B cell (primary cell): ENCODE results near the gene SIDT2. TPM values are rescaled to one million over a fixed set of nuclear protein-coding genes. Genes with fewer than 3 reads are reported as not detected.

ENCODE experiments used
- ATAC-seq: fragments of 200-7000 bp; cut with Tn5 transposase; one replicate; pipeline ENCODE4 v1.10.0; 2021; ENCODE audit warnings: low read depth, mild to moderate bottlenecking, moderate number of reproducible peaks, moderate library complexity
- CTCF ChIA-PET: fragments of 350-600 bp; sonication (Branson Sonifier 250); formaldehyde crosslinking; loops from one replicate; lab custom pipeline; 2021; ENCODE audit warnings: antibody characterized with exemption, inconsistent platforms; lab: Charles Lee
- POLR2A ChIA-PET: fragments of 350-600 bp; sonication (Branson Sonifier 250); formaldehyde crosslinking; loops from one replicate; lab custom pipeline; 2021; ENCODE audit warnings: antibody characterized with exemption; lab: Charles Lee
- DNase-seq: peaks from one replicate; pipeline ENCODE4 v3.0.0; 2013
- H2AFZ ChIP-seq: 2 replicates; pipeline ENCODE4 v1.6.1; 2012; ENCODE audit warnings: mild to moderate bottlenecking, low read depth, low read length; ENCODE audit not compliant: insufficient read depth, poor library complexity, severe bottlenecking
- H3K27ac ChIP-seq, 2 donors: 1 replicate in 1 of 2; 2 replicates in 1 of 2; pipeline ENCODE4 v1.5.1; 2012 to 2013; ENCODE audit warnings: low read length in 2 of 2, mild to moderate bottlenecking in 2 of 2, moderate library complexity in 1 of 2
- H3K27me3 ChIP-seq, 4 experiments: fragments of 200-600 bp in 1 of 4; sonication (generic) in 1 of 4; replicated peaks in 1 of 4; 1 replicate in 2 of 4; 2 replicates in 2 of 4; pipeline versions ENCODE4 v1.6.1 to v1.7.0; 2013 to 2016; ENCODE audit warnings: low read length in 3 of 4, mild to moderate bottlenecking in 2 of 4, mixed read lengths in 1 of 4, moderate library complexity in 1 of 4; ENCODE audit not compliant: insufficient read depth in 4 of 4, control insufficient read depth in 3 of 4; ENCODE audit errors: control extremely low read depth in 1 of 4
- H3K36me3 ChIP-seq, 2 experiments: replicated peaks in 1 of 2; 1 replicate in 1 of 2; 2 replicates in 1 of 2; pipeline versions ENCODE4 v1.6.1 to v1.7.1; 2013; ENCODE audit warnings: low read length in 1 of 2; ENCODE audit not compliant: insufficient read depth in 2 of 2, control insufficient read depth in 1 of 2; ENCODE audit errors: control extremely low read depth in 1 of 2, extremely low read depth in 1 of 2
- H3K4me1 ChIP-seq, 2 donors: fragments of 200-600 bp in 1 of 2; sonication (generic) in 1 of 2; 1 replicate in 1 of 2; 2 replicates in 1 of 2; pipeline versions ENCODE4 v1.5.1 to v1.6.1; 2013 to 2017; ENCODE audit warnings: low read length in 2 of 2; ENCODE audit not compliant: control insufficient read depth in 2 of 2, insufficient read depth in 2 of 2
- H3K4me2 ChIP-seq: replicated peaks from 2 replicates; pipeline ENCODE3; 2012; ENCODE audit warnings: mild to moderate bottlenecking, low read depth, low read length; ENCODE audit not compliant: poor library complexity, severe bottlenecking
- H3K4me3 ChIP-seq, 5 experiments: fragments of 200-600 bp in 1 of 5; sonication (generic) in 1 of 5; 1 replicate in 3 of 5; 2 replicates in 2 of 5; pipeline versions ENCODE4 v1.5.1 to v1.7.0; 2011 to 2016; ENCODE audit warnings: low read length in 4 of 5, mild to moderate bottlenecking in 4 of 5, low read depth in 2 of 5, control low read depth in 1 of 5, moderate library complexity in 1 of 5; ENCODE audit not compliant: insufficient read depth in 1 of 5; ENCODE audit errors: control extremely low read depth in 1 of 5, extremely low read depth in 1 of 5
- H3K79me2 ChIP-seq: fragments of 200-600 bp; sonication (generic); one replicate; pipeline ENCODE4 v1.6.0; 2016; ENCODE audit warnings: low read length; ENCODE audit not compliant: control insufficient read depth, insufficient read depth
- H3K9ac ChIP-seq: fragments of 200-600 bp; sonication (generic); 2 replicates; pipeline ENCODE4 v1.6.1; 2017; ENCODE audit warnings: mild to moderate bottlenecking, low read length, moderate library complexity
- H3K9me3 ChIP-seq, 3 donors: one replicate each; pipeline versions ENCODE4 v1.6.1 to v1.7.1; 2013; ENCODE audit warnings: low read length in 2 of 3; ENCODE audit not compliant: control insufficient read depth in 2 of 3, insufficient read depth in 1 of 3; ENCODE audit errors: control extremely low read depth in 1 of 3
- H4K20me1 ChIP-seq: 2 replicates; pipeline ENCODE4 v1.6.0; 2012; ENCODE audit warnings: mild to moderate bottlenecking, low read length; ENCODE audit not compliant: insufficient read depth, control insufficient read depth, poor library complexity, severe bottlenecking
- H3K27ac Mint-ChIP-seq: one replicate; pipeline ENCODE4 v1.8.0; 2021; ENCODE audit warnings: mixed read lengths
- H3K27me3 Mint-ChIP-seq: one replicate; pipeline ENCODE4 v1.8.0; 2021; ENCODE audit warnings: mixed read lengths
- H3K4me1 Mint-ChIP-seq: one replicate; pipeline ENCODE4 v1.8.0; 2021; ENCODE audit warnings: mixed read lengths
- H3K4me3 Mint-ChIP-seq: one replicate; pipeline ENCODE4 v1.8.0; 2021; ENCODE audit warnings: mixed read lengths
- H3K9me3 Mint-ChIP-seq: one replicate; pipeline ENCODE4 v1.8.0; 2022; ENCODE audit warnings: mixed read lengths; ENCODE audit not compliant: insufficient read depth
- CTCF ChIP-seq: fragments of 200-600 bp; IDR thresholded peaks from one replicate; pipeline ENCODE4 v1.8.0; 2022; ENCODE audit warnings: antibody characterized with exemption, mild to moderate bottlenecking
- EZH2 ChIP-seq: IDR thresholded peaks from 2 replicates; pipeline ENCODE4 v1.6.1; 2012; ENCODE audit warnings: borderline replicate concordance, low read depth, mild to moderate bottlenecking, moderate library complexity, low read length; ENCODE audit not compliant: insufficient read depth, poor library complexity, severe bottlenecking
- WGBS: methylation state at CpG from one replicate; pipeline ENCODE4 v1.1.5; 2013; ENCODE audit warnings: missing lambda C conversion rate; ENCODE audit not compliant: insufficient coverage; 5-methylcytosine and 5-hydroxymethylcytosine counted together
- intact Hi-C: fragments of 100-400 bp; cut with micrococcal nuclease; formaldehyde crosslinking; loops from one replicate; pipeline ENCODE4 v1.10.0; 2022
- polyA plus RNA-seq: library from polyadenylated mRNA; depleted of rRNA; stranded (reverse); fragments of >200 nt; gene quantifications from 2 replicates; pipeline ENCODE4 v1.2.3, GENCODE V29; 2012
- total RNA-seq, 2 donors: library from RNA; stranded (reverse); fragments of 120-200 nt in 1 of 2; gene quantifications; 1 replicate in 1 of 2; 2 replicates in 1 of 2; pipeline versions ENCODE4 v1.2.3 to v1.2.4, GENCODE V29; 2013 to 2022

SIDT2 gene
- total and polyA plus RNA-seq, 2 donors (not counting 1 experiment from before 2014, with no cell fraction given): 78.9 to 241 TPM

GRCh38 chr11:117210620-117211019 is 32.1 kb downstream of the SIDT2 start:
- no peaks in the 10 kb centered on the region for H3K9me3 Mint-ChIP-seq
- no peak overlapping the region for H3K4me3 ChIP-seq
- TF ChIP-seq EZH2 (no peak), CTCF (no peak)
- POLR2A ChIA-PET: no interaction called here
- ATAC-seq (no peak), DNase-seq (no peak)
- H3K4me3 Mint-ChIP-seq: no peak overlapping the region
- intact Hi-C loops: no loop called here
- no peaks in the 10 kb centered on the region for H3K27me3 ChIP-seq
- H3K36me3 ChIP-seq: peaks cover 1 to 28% of the 10 kb centered on the region in 2 experiments
- no peak overlapping the region for H3K9ac ChIP-seq
- CTCF ChIA-PET: interaction anchor here (0.7 to 1.7 kb wide), 4 partner anchors 15 to 29 kb away, joined by 3 to 5 read pairs (median 4); partner anchors contain the start of gene PCSK7
- no peaks in the 10 kb centered on the region for H3K9me3 ChIP-seq
- no peaks in the 10 kb centered on the region for H3K27me3 Mint-ChIP-seq
- no peaks in the 10 kb centered on the region for H4K20me1 ChIP-seq
- no peak overlapping the region for H3K27ac ChIP-seq
- no peak overlapping the region for H3K4me2 ChIP-seq
- H3K4me1 Mint-ChIP-seq: no peaks in the 10 kb centered on the region
- H3K4me1 ChIP-seq: no peaks in the 10 kb centered on the region
- no peak overlapping the region for H2AFZ ChIP-seq
- 100% methylated on average over 3 of the region's 3 CpGs for WGBS
- H3K27ac Mint-ChIP-seq: no peak overlapping the region
- no peaks in the 10 kb centered on the region for H3K79me2 ChIP-seq

- no peaks in the 10 kb centered on the region for H3K27me3 ChIP-seq
- no peaks in the 10 kb centered on the region for H3K27me3 Mint-ChIP-seq
- peaks cover 4 to 49% of the 10 kb centered on the region in 2 experiments for H3K36me3 ChIP-seq
- no peaks in the 10 kb centered on the region for H3K4me1 ChIP-seq
- CTCF ChIA-PET: no interaction called here
- no peak overlapping the region for H3K9ac ChIP-seq
- H3K4me3 Mint-ChIP-seq: no peak overlapping the region
- no peaks in the 10 kb centered on the region for H3K4me1 Mint-ChIP-seq
- ATAC-seq: no peak
- intact Hi-C loops: no loop called here
- POLR2A ChIA-PET: no interaction called here
- no peak overlapping the region for H3K27ac ChIP-seq
- H3K9me3 Mint-ChIP-seq: no peaks in the 10 kb centered on the region
- WGBS: 97% methylated on average over 6 of the region's 11 CpGs
- TF ChIP-seq EZH2 (no peak), CTCF (no peak)
- H3K79me2 ChIP-seq: peaks cover 6% of the 10 kb centered on the region
- H4K20me1 ChIP-seq: no peaks in the 10 kb centered on the region
- H3K27ac Mint-ChIP-seq: no peak overlapping the region
- no peaks in the 10 kb centered on the region for H3K9me3 ChIP-seq
- no peak overlapping the region for H3K4me2 ChIP-seq
- DNase-seq: no peak
- no peak overlapping the region for H3K4me3 ChIP-seq
- no peak overlapping the region for H2AFZ ChIP-seq
Measured at GRCh38 chr11:117212697-117213355, 34.3 kb downstream of the SIDT2 start.
